HEK293 (cell line): ENCODE results near the gene LONP2.
A peak's percentile ranks its signal among the peaks of the same experiment; 100 is the strongest.

Experiments
- CTCF ChIA-PET: fragments of 350-600 bp; formaldehyde crosslinking; extraction: SDS; loops from one replicate; lab custom pipeline; 2021; ENCODE audit warnings: antibody characterized with exemption; lab: Yijun Ruan, JAX
- POLR2A ChIA-PET: fragments of 300-600 bp; formaldehyde crosslinking; extraction: SDS; loops from one replicate; lab custom pipeline; 2020; ENCODE audit warnings: antibody characterized with exemption, inconsistent platforms; lab: Yijun Ruan, JAX
- H3K27ac ChIP-seq: fragments of 200-500 bp; sonication (Bioruptor generic); 2 replicates; pipeline ENCODE4 v1.5.1; 2014; ENCODE audit warnings: low read depth, low read length, control low read depth, inconsistent platforms; ENCODE audit errors: extremely low read depth
- H3K36me3 ChIP-seq, 2 experiments: fragments of 200-500 bp in 1 of 2; sonication (Bioruptor generic) in 1 of 2; 1 replicate in 1 of 2; 2 replicates in 1 of 2; pipeline ENCODE4 v1.5.1; 2014 to 2017; ENCODE audit warnings: inconsistent platforms in 2 of 2, low read length in 2 of 2; ENCODE audit not compliant: control insufficient read depth in 2 of 2, insufficient read depth in 1 of 2
- H3K4me1 ChIP-seq: fragments of 200-500 bp; sonication (Bioruptor generic); 2 replicates; pipeline ENCODE4 v1.5.1; 2014; ENCODE audit warnings: mild to moderate bottlenecking, low read length, inconsistent platforms; ENCODE audit not compliant: control insufficient read depth, insufficient read depth
- H3K4me3 ChIP-seq: 2 replicates; pipeline ENCODE4 v1.5.1; 2011; ENCODE audit warnings: low read depth, mild to moderate bottlenecking, control low read depth, low read length, moderate library complexity
- H3K9me3 ChIP-seq: fragments of 200-500 bp; sonication (Bioruptor generic); 2 replicates; pipeline ENCODE4 v1.5.1; 2014; ENCODE audit warnings: low read depth, low read length, inconsistent platforms; ENCODE audit not compliant: control insufficient read depth, insufficient read depth
- BCL11A ChIP-seq: fragments of 450-650 bp; formaldehyde crosslinking; IDR thresholded peaks from 2 replicates; pipeline ENCODE4 v1.5.1; 2016; ENCODE audit warnings: low read depth, missing biosample characterization, missing genetic modification characterization
- GLIS1 ChIP-seq: fragments of 450-650 bp; formaldehyde crosslinking; IDR thresholded peaks from 2 replicates; pipeline ENCODE4 v1.5.1; 2016; ENCODE audit warnings: missing biosample characterization, missing genetic modification characterization
- MYNN ChIP-seq: fragments of 450-650 bp; formaldehyde crosslinking; IDR thresholded peaks from 2 replicates; pipeline ENCODE4 v1.5.1; 2016; ENCODE audit warnings: missing biosample characterization, missing genetic modification characterization, borderline replicate concordance
- REPIN1 ChIP-seq: fragments of 450-650 bp; formaldehyde crosslinking; IDR thresholded peaks from 2 replicates; pipeline ENCODE4 v1.5.1; 2017; ENCODE audit warnings: missing biosample characterization, missing genetic modification characterization, low read depth
- ZBTB21 ChIP-seq: fragments of 450-650 bp; formaldehyde crosslinking; IDR thresholded peaks from 2 replicates; pipeline ENCODE4 v1.5.1; 2017; ENCODE audit warnings: missing biosample characterization, missing genetic modification characterization
- ZBTB26 ChIP-seq: fragments of 450-650 bp; formaldehyde crosslinking; optimal IDR thresholded peaks from 2 replicates; pipeline ENCODE3; 2016; ENCODE audit warnings: missing biosample characterization, mild to moderate bottlenecking, missing genetic modification characterization
- ZBTB48 ChIP-seq: fragments of 450-650 bp; formaldehyde crosslinking; IDR thresholded peaks from 2 replicates; pipeline ENCODE4 v1.5.1; 2016; ENCODE audit warnings: missing biosample characterization, missing genetic modification characterization
- ZNF138 ChIP-seq: fragments of 450-650 bp; formaldehyde crosslinking; IDR thresholded peaks from 2 replicates; pipeline ENCODE4 v1.5.1; 2016; ENCODE audit warnings: missing biosample characterization, missing genetic modification characterization, borderline replicate concordance
- ZNF16 ChIP-seq: fragments of 450-650 bp; formaldehyde crosslinking; IDR thresholded peaks from 2 replicates; pipeline ENCODE4 v1.5.1; 2016; ENCODE audit warnings: low read depth, missing biosample characterization, missing genetic modification characterization
- ZNF169 ChIP-seq: fragments of 450-650 bp; formaldehyde crosslinking; IDR thresholded peaks from 2 replicates; pipeline ENCODE4 v1.5.1; 2016; ENCODE audit warnings: missing biosample characterization, missing genetic modification characterization
- ZNF174 ChIP-seq: fragments of 450-650 bp; formaldehyde crosslinking; IDR thresholded peaks from 2 replicates; pipeline ENCODE4 v1.5.0; 2017; ENCODE audit warnings: missing biosample characterization, mild to moderate bottlenecking, missing genetic modification characterization
- ZNF19 ChIP-seq: fragments of 450-650 bp; formaldehyde crosslinking; IDR thresholded peaks from 2 replicates; pipeline ENCODE4; 2016; ENCODE audit warnings: missing biosample characterization, missing genetic modification characterization, low read depth
- ZNF24 ChIP-seq: fragments of 450-650 bp; formaldehyde crosslinking; IDR thresholded peaks from 2 replicates; pipeline ENCODE4 v1.5.1; 2016; ENCODE audit warnings: missing biosample characterization, missing genetic modification characterization
- ZNF266 ChIP-seq: fragments of 450-650 bp; formaldehyde crosslinking; IDR thresholded peaks from 2 replicates; pipeline ENCODE4 v1.5.1; 2016; ENCODE audit warnings: missing biosample characterization, missing genetic modification characterization, low read depth
- ZNF341 ChIP-seq: fragments of 450-650 bp; formaldehyde crosslinking; IDR thresholded peaks from 2 replicates; pipeline ENCODE4; 2016; ENCODE audit warnings: low read depth, missing biosample characterization, missing genetic modification characterization
- ZNF366 ChIP-seq: fragments of 450-650 bp; formaldehyde crosslinking; conservative IDR thresholded peaks from 2 replicates; pipeline ENCODE4 v1.5.1; 2016; ENCODE audit warnings: missing biosample characterization, missing genetic modification characterization
- ZNF433 ChIP-seq: fragments of 450-650 bp; formaldehyde crosslinking; IDR thresholded peaks from 2 replicates; pipeline ENCODE4 v1.5.1; 2016; ENCODE audit warnings: missing biosample characterization, missing genetic modification characterization, low read depth
- ZNF513 ChIP-seq: fragments of 450-650 bp; IDR thresholded peaks from 2 replicates; pipeline ENCODE4 v1.5.1; 2018; ENCODE audit warnings: missing biosample characterization, missing genetic modification characterization
- ZNF521 ChIP-seq: fragments of 450-650 bp; formaldehyde crosslinking; IDR thresholded peaks from 2 replicates; pipeline ENCODE4 v1.5.1; 2017; ENCODE audit warnings: missing biosample characterization, mild to moderate bottlenecking, missing genetic modification characterization
- ZNF639 ChIP-seq: fragments of 450-650 bp; formaldehyde crosslinking; IDR thresholded peaks from 2 replicates; pipeline ENCODE4 v1.5.1; 2016; ENCODE audit warnings: missing biosample characterization, missing genetic modification characterization
- ZNF658 ChIP-seq: fragments of 450-650 bp; formaldehyde crosslinking; IDR thresholded peaks from 2 replicates; pipeline ENCODE4; 2016; ENCODE audit warnings: missing biosample characterization, missing genetic modification characterization
- ZNF660 ChIP-seq: fragments of 450-650 bp; IDR thresholded peaks from 2 replicates; pipeline ENCODE4 v1.5.1; 2018; ENCODE audit warnings: missing biosample characterization, mild to moderate bottlenecking, missing genetic modification characterization
- ZNF664 ChIP-seq: fragments of 450-650 bp; formaldehyde crosslinking; IDR thresholded peaks from 2 replicates; pipeline ENCODE4 v1.5.1; 2016; ENCODE audit warnings: missing biosample characterization, missing genetic modification characterization
- ZNF701 ChIP-seq: fragments of 450-650 bp; formaldehyde crosslinking; IDR thresholded peaks from 2 replicates; pipeline ENCODE4 v1.5.1; 2016; ENCODE audit warnings: missing biosample characterization, missing genetic modification characterization
- ZNF776 ChIP-seq: fragments of 450-650 bp; formaldehyde crosslinking; IDR thresholded peaks from 2 replicates; pipeline ENCODE4 v1.5.0; 2017; ENCODE audit warnings: missing biosample characterization, missing genetic modification characterization, borderline replicate concordance
- ZNF777 ChIP-seq: fragments of 450-650 bp; formaldehyde crosslinking; IDR thresholded peaks from 2 replicates; pipeline ENCODE4 v1.5.1; 2017; ENCODE audit warnings: missing biosample characterization, missing genetic modification characterization, borderline replicate concordance
- ZSCAN16 ChIP-seq: fragments of 450-650 bp; formaldehyde crosslinking; IDR thresholded peaks from 2 replicates; pipeline ENCODE4 v1.5.1; 2016; ENCODE audit warnings: missing biosample characterization, missing genetic modification characterization
- ZXDB ChIP-seq: fragments of 450-650 bp; formaldehyde crosslinking; IDR thresholded peaks from 2 replicates; pipeline ENCODE4 v1.5.1; 2016; ENCODE audit warnings: missing biosample characterization, missing genetic modification characterization

Gene LONP2

GRCh38 chr16:48210747-48211146 lies 33.4 kb upstream of the LONP2 start:
- Histone ChIP-seq H3K4me1 (no peaks in the 10 kb centered on the region), H3K36me3 (no peaks in the 10 kb centered on the region), H3K9me3 (no peaks in the 10 kb centered on the region), H3K27ac (no peak overlapping the region), H3K4me3 (no peak overlapping the region)
- ChIA-PET POLR2A (no interaction called here), CTCF (interaction anchor here (0.6 kb wide), 2 partner anchors 8 to 418 kb away, joined by 3 to 4 read pairs; no protein-coding TSS in a partner anchor)
- TF ChIP-seq ZNF174 (tag by site-specific recombination), result no peak
- TF ChIP-seq ZNF658, result no peak
- TF ChIP-seq ZNF366 (tag by site-specific recombination), result no peak
- no peak for TF ChIP-seq ZSCAN16
- TF ChIP-seq ZNF24 (tag by site-specific recombination), result no peak
- TF ChIP-seq ZNF513 (tag by site-specific recombination), result no peak
- TF ChIP-seq ZNF701 (tag by site-specific recombination), result no peak
- TF ChIP-seq BCL11A (tag by site-specific recombination), result no peak
- no peak for TF ChIP-seq ZNF521 (tag by site-specific recombination)
- TF ChIP-seq ZXDB, result no peak
- TF ChIP-seq MYNN (tag by site-specific recombination), result no peak
- TF ChIP-seq ZNF138 (tag by site-specific recombination), result no peak
- TF ChIP-seq ZNF16 (tag by site-specific recombination), result no peak
- no peak for TF ChIP-seq ZNF169
- TF ChIP-seq ZBTB48 (tag by site-specific recombination), result no peak

DNA sequence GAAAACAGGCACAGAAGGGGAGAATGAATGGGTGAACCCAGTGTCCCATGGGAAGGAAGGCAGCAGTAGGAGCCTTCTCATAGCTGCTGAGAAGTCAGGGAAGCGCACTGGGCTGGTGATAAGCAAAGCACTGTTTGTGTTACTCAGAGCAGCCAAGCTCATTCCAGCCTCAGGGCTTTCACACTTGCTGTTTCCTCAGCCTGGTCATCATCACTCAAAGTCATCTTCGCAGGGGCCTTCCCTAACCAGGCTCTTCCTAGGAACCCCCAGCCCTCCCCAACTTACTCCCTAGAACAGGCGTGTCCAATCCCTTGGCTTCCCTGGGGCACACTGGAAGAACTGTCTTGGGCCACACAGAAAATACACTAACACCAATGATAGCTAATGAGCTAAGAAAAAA lies 32.1 kb upstream of the LONP2 start:
- H3K9me3 ChIP-seq, result no peaks in the 10 kb centered on the region
- no peak overlapping the region for H3K4me3 ChIP-seq
- no peaks in the 10 kb centered on the region for H3K4me1 ChIP-seq
- ChIA-PET POLR2A (no interaction called here), CTCF (interaction anchor here (1.8 kb wide), 1 partner anchor 419 kb away, joined by 4 read pairs; no protein-coding TSS in a partner anchor)
- H3K27ac ChIP-seq, result no peak overlapping the region
- TF ChIP-seq ZNF266 (no peak), ZBTB21 (tag by site-specific recombination) (no peak), ZNF19 (tag by site-specific recombination) (no peak), ZNF341 (tag by site-specific recombination) (peak; percentile 53)
- no peaks in the 10 kb centered on the region for H3K36me3 ChIP-seq

DNA sequence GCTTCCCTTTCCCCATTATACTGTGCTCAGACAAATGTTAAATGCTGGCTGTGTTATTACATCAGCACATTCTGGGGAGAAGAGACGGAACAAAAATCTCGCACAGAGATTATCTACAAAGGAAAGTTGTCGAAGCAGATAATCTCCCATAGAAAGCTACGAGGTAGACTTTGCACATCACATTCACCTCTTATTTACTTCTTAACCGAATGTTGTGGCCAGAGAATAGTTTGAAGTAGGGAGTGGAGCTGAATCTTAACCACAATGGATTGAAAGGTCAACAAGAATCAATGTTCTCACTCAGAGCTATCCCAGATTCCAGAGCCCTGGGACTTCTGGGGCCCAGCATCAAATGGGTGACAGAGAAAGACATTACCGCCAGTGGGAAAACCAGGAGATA lies 28.4 kb upstream of the LONP2 start:
- POLR2A ChIA-PET, result no interaction called here
- CTCF ChIA-PET, result no interaction called here
- TF ChIP-seq ZNF776 (tag by site-specific recombination) (no peak), ZNF660 (no peak), ZBTB26 (tag by site-specific recombination) (no peak), ZNF513 (tag by site-specific recombination) (no peak), ZNF639 (tag by site-specific recombination) (no peak), ZNF777 (no peak), GLIS1 (no peak), ZNF433 (no peak), REPIN1 (tag by site-specific recombination) (no peak), ZNF664 (no peak)

More for the DNA sequence above, 28.4 kb upstream of the LONP2 start:
- no peaks in the 10 kb centered on the region for H3K9me3 ChIP-seq
- H3K36me3 ChIP-seq, result no peaks in the 10 kb centered on the region
- H3K27ac ChIP-seq, result no peak overlapping the region
- no peaks in the 10 kb centered on the region for H3K4me1 ChIP-seq
- no peak overlapping the region for H3K4me3 ChIP-seq
